ENCODE results near the gene SPTBN1.
A peak's percentile ranks its signal among the peaks of the same experiment; 100 is the strongest.
"Not testable (repeated sequence)": the region's sequence is repeated elsewhere in the genome, so short reads cannot be mapped to it uniquely, and the experiment has no call there.

SPTBN1 gene

GRCh38 chr2:54502731-54503130, 46.6 kb downstream of the SPTBN1 start:
- no peak for DNase-seq (ENCODE audit: low read depth)

GRCh38 chr2:54503192-54503591, 47.1 kb downstream of the SPTBN1 start:
- DNase-seq (ENCODE audit: low read depth): peak; percentile 35

- no peak for DNase-seq (ENCODE audit: low read depth)
Observed at GRCh38 chr2:54503828-54504227, 47.7 kb downstream of the SPTBN1 start.

- peak; percentile 24 for DNase-seq (ENCODE audit: low read depth)
Observed at GRCh38 chr2:54504866-54505265, 48.7 kb downstream of the SPTBN1 start.

- DNase-seq (ENCODE audit: low read depth): no peak
Observed at GRCh38 chr2:54508541-54508940, 52.4 kb downstream of the SPTBN1 start.

- DNase-seq (ENCODE audit: low read depth): not testable (repeated sequence)
Observed at GRCh38 chr2:54509043-54509442, 52.9 kb downstream of the SPTBN1 start.

- no peak for DNase-seq (ENCODE audit: low read depth)
Observed at GRCh38 chr2:54510916-54511315, 54.8 kb downstream of the SPTBN1 start.

GRCh38 chr2:54512183-54512582, 56.1 kb downstream of the SPTBN1 start:
- DNase-seq (ENCODE audit: low read depth): no peak

GRCh38 chr2:54512663-54513362, 56.7 kb downstream of the SPTBN1 start:
- DNase-seq (ENCODE audit: low read depth): no peak

GRCh38 chr2:54513363-54513715, 57.2 kb downstream of the SPTBN1 start:
- DNase-seq (ENCODE audit: low read depth): no peak

GRCh38 chr2:54514822-54515569, 58.9 kb downstream of the SPTBN1 start:
- DNase-seq (ENCODE audit: low read depth): peak; percentile 8

- DNase-seq (ENCODE audit: low read depth): no peak
Observed at GRCh38 chr2:54516842-54517241, 60.7 kb downstream of the SPTBN1 start.

GRCh38 chr2:54518016-54518415, 61.9 kb downstream of the SPTBN1 start:
- DNase-seq (ENCODE audit: low read depth): not testable (repeated sequence)

GRCh38 chr2:54518430-54518829, 62.3 kb downstream of the SPTBN1 start:
- DNase-seq (ENCODE audit: low read depth): no peak

GRCh38 chr2:54519841-54520459, 63.8 kb downstream of the SPTBN1 start:
- no peak for DNase-seq (ENCODE audit: low read depth)

GRCh38 chr2:54520687-54521086, 64.6 kb downstream of the SPTBN1 start:
- peak; percentile 99 for DNase-seq (ENCODE audit: low read depth)

- peak; percentile 61 for DNase-seq (ENCODE audit: low read depth)
Observed at GRCh38 chr2:54522624-54523281, 66.6 kb downstream of the SPTBN1 start.

GRCh38 chr2:54523324-54523959, 67.3 kb downstream of the SPTBN1 start:
- peak; percentile 16 for DNase-seq (ENCODE audit: low read depth)

- peak; percentile 84 for DNase-seq (ENCODE audit: low read depth)
Observed at GRCh38 chr2:54524226-54524991, 68.3 kb downstream of the SPTBN1 start.

GRCh38 chr2:54525321-54525720, 69.2 kb downstream of the SPTBN1 start:
- no peak for DNase-seq (ENCODE audit: low read depth)

- DNase-seq (ENCODE audit: low read depth): no peak
Observed at GRCh38 chr2:54526226-54526879, 70.2 kb downstream of the SPTBN1 start.

Data from EH (cell line).